Measurements from ENCODE around the gene ATP5PF. TPM values are rescaled to one million over a fixed set of nuclear protein-coding genes. Genes with fewer than 3 reads are reported as not detected.
A peak's percentile ranks its signal among the peaks of the same experiment; 100 is the strongest.

The ATP5PF gene
- total and polyA plus RNA-seq, 10 of the 15 experiments (the other 5 are each of a cell fraction or from before 2014, with no cell fraction given): 103 to 1,604 (median 487) TPM

- 0% methylated on average over 1 of the region's 1 CpG for WGBS (ENCODE audit: insufficient coverage, insufficient replicate concordance, low lambda C conversion rate, missing lambda C conversion rate)
- Histone ChIP-seq H3K4me1 (ENCODE audit: control insufficient read depth, insufficient read depth, low read length) (peaks cover 26% of the 10 kb centered on the region), H3K27ac (ENCODE audit: control insufficient read depth, insufficient read depth) (no peak overlapping the region), H3K4me2 (ENCODE audit: control insufficient read depth, insufficient read depth) (peak overlapping the region; percentile 90), H2AFZ (ENCODE audit: control insufficient read depth, low read depth, low read length) (no peak overlapping the region), H3K9ac (ENCODE audit: control insufficient read depth, insufficient read depth, low read length) (peak overlapping the region; percentile 16; the same call in 1 of the 2 replicates), H3K4me3 (peak overlapping the region; percentile 98; the same call in 1 of the 2 replicates), H3K36me3 (ENCODE audit: control insufficient read depth in 2 of 2, insufficient read depth in 2 of 2, low read length in 1 of 2) (peaks cover 0 to under 1% of the 10 kb centered on the region in 2 experiments; a peak in 1 of 4 replicates), H3K79me2 (ENCODE audit: control insufficient read depth, insufficient read depth, low read length) (peaks cover 78% of the 10 kb centered on the region), H3K27me3 (replicated peaks in 1 of 2; ENCODE audit: control insufficient read depth in 2 of 2, insufficient read depth in 2 of 2, low read length in 1 of 2) (no peaks in the 10 kb centered on the region), H4K20me1 (ENCODE audit: control insufficient read depth, insufficient read depth) (no peaks in the 10 kb centered on the region), H3K9me3 (replicated peaks; ENCODE audit: control insufficient read depth, insufficient read depth, low read length) (no peaks in the 10 kb centered on the region)
- ChIA-PET POLR2A (no interaction called here), RAD21 (ENCODE audit: unreplicated experiment) (no interaction called here), SMC1A (ENCODE audit: uncharacterized antibody, unreplicated experiment) (no interaction called here), CTCF (no interaction called here)
- in situ Hi-C loops (cut with MboI) (loop anchor here (10.0 kb wide), 1 partner anchor 323 kb away; no protein-coding TSS in a partner anchor), intact Hi-C loops (cut with micrococcal nuclease; ENCODE audit: unreplicated experiment) (loop anchor here (5.0 to 10.0 kb wide), 3 partner anchors 315 to 427 kb away; no protein-coding TSS in a partner anchor)
- ATAC-seq (no peak), FAIRE-seq (no peak), DNase-seq (ENCODE audit: low read depth, low spot score) (no peak)
- TF ChIP-seq SMC3 (IDR thresholded peaks at IDR 0.05; ENCODE audit: borderline replicate concordance, low read length) (no peak), MEF2A (IDR thresholded peaks at IDR 0.05; ENCODE audit: insufficient read depth, low read depth, low read length) (no peak), STAT3 (IDR thresholded peaks at IDR 0.05; ENCODE audit: low read depth, low read length) (no peak), ATF3 (IDR thresholded peaks at IDR 0.05; ENCODE audit: borderline replicate concordance, extremely low read depth, low read depth, low read length) (no peak), KLF5 (IDR thresholded peaks at IDR 0.05; ENCODE audit: partially characterized antibody) (no peak), ZNF622 (IDR thresholded peaks at IDR 0.05) (no peak), TBL1XR1 (IDR thresholded peaks at IDR 0.05; ENCODE audit: low read depth, low read length) (no peak), ZSCAN29 (IDR thresholded peaks at IDR 0.05) (no peak)
- no TSS peak for BruUV-seq (replicated peaks)
These were observed 2.7 kb upstream of the ATP5PF start for GRCh38 chr21:25737421-25737820.
